GM12892 (cell line): ENCODE measurements around the gene FUS.

ENCODE experiments used
- POLR2A ChIP-seq: IDR thresholded peaks from 2 replicates; pipeline ENCODE4 v1.6.1; 2011; ENCODE audit warnings: low read depth, low read length, control low read depth
- POLR2AphosphoS5 ChIP-seq: IDR thresholded peaks from 2 replicates; pipeline ENCODE4 v1.6.1; 2011; ENCODE audit warnings: low read depth, low read length, control low read depth
- TAF1 ChIP-seq: IDR thresholded peaks from 2 replicates; pipeline ENCODE4 v1.6.1; 2011; ENCODE audit warnings: low read depth, mild to moderate bottlenecking, control low read depth, low read length, borderline replicate concordance

DNA sequence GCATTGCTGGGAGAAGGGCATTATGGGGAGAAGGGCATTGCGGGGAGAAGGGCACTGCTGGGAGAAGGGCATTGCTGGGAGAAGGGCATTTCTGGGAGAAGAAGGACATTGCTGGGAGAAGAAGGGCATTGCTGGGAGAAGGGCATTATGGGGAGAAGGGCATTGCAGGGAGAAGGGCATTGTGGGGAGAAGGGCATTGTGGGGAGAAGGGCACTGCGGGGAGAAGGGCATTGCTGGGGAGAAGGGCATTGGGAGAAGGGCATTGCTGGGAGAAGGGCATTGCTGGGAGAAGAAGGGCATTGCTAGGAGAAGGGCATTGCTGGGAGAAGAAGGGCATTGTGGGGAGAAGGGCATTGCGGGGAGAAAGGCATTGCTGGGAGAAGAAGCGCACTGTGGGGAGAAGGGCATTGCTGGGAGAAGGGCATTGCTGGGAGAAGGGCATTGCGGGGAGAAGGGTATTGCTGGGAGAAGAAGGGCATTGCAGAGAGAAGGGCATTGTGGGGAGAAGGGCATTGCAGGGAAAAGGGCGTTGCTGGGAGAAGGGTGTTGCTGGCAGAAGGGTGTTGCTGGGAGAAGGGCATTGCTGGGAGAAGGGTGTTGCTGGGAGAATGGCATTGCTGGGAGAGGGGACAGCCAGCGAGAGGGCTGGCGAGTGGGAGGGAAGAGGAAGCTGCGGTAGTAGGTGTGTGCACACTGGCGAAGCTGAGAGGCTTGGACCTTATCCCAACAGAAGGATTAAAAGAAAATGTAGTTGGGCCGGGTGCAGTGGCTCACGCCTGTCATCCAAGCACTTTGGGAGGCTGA lies 41.6 kb downstream of the FUS start:
- no peak for TF ChIP-seq POLR2AphosphoS5
- no peak for TF ChIP-seq POLR2A
- TF ChIP-seq TAF1: no peak
